ENCODE measurements around the gene MTX1. TPM values are rescaled to one million over a fixed set of nuclear protein-coding genes. Genes with fewer than 3 reads are reported as not detected.
"Not testable (repeated sequence)": the region's sequence is repeated elsewhere in the genome, so short reads cannot be mapped to it uniquely, and the experiment has no call there.

MTX1 gene
- total RNA-seq: 10 to 100 TPM; 31.5 to 31.7 TPM

- H3K36me3 Mint-ChIP-seq: no peaks in the 10 kb centered on the region
- H3K4me1 Mint-ChIP-seq: peaks cover 25% of the 10 kb centered on the region
- H3K27me3 Mint-ChIP-seq: no peaks in the 10 kb centered on the region
- peak within 1 kb of the TSS; percentile 90 for H3K4me3 Mint-ChIP-seq
- no peaks in the 10 kb centered on the region for H3K9me3 Mint-ChIP-seq
- POLR2A ChIA-PET: interaction anchor here (1.1 to 3.7 kb wide), 9 partner anchors 10 to 42 kb away, joined by 3 to 65 read pairs (median 8); partner anchors contain the start of genes KRTCAP2 and TRIM46
- peak; percentile 89 for DNase-seq
- peak within 1 kb of the TSS; percentile 90 for H3K27ac Mint-ChIP-seq
- peak; percentile 74 for ATAC-seq (ENCODE audit: low read depth)
These were observed at the start of gene MTX1 for GRCh38 chr1:155208541-155209311. Gene MTX1 (plus strand): TSS chr1:155208695. CDS start chr1:155208805, 110 bp downstream.

- DNase-seq: no peak
- Mint-ChIP-seq H3K4me1 (no peaks in the 10 kb centered on the region), H3K4me3 (no peak overlapping the region), H3K9me3 (no peaks in the 10 kb centered on the region), H3K27ac (no peak overlapping the region), H3K27me3 (peaks cover 13% of the 10 kb centered on the region), H3K36me3 (no peaks in the 10 kb centered on the region)
- POLR2A ChIA-PET: no interaction called here
- ATAC-seq (ENCODE audit: low read depth): no peak
These were observed 49.5 kb upstream of the MTX1 start for GRCh38 chr1:155158991-155159390.

DNA sequence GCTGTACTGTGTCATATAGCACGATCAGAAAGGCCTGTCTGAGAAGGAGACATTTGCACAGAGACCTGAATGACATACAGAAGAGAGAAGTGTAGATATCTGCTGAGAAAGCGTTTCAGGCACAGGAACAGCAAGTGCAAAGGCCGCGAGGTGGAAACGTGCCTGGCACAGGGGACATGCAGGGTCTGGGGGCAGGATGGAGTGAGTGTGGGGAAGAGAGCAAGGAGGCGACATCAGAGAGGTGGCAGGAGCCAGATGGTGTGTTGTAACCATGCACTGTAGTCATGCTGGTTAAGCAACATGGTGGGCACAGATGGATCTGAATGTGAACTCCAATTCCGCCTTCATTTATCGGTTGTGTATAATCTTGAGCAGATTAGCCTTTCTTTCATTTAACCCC lies 48.4 kb upstream of the MTX1 start:
- DNase-seq (no peak), ATAC-seq (ENCODE audit: low read depth) (no peak)
- POLR2A ChIA-PET: no interaction called here
- Mint-ChIP-seq H3K36me3 (no peaks in the 10 kb centered on the region), H3K9me3 (no peaks in the 10 kb centered on the region), H3K27ac (no peak overlapping the region), H3K4me1 (no peaks in the 10 kb centered on the region), H3K4me3 (no peak overlapping the region), H3K27me3 (peaks cover 7% of the 10 kb centered on the region)

GRCh38 chr1:155162631-155163030 lies 45.9 kb upstream of the MTX1 start:
- H3K4me1 Mint-ChIP-seq: not testable (repeated sequence)

DNA sequence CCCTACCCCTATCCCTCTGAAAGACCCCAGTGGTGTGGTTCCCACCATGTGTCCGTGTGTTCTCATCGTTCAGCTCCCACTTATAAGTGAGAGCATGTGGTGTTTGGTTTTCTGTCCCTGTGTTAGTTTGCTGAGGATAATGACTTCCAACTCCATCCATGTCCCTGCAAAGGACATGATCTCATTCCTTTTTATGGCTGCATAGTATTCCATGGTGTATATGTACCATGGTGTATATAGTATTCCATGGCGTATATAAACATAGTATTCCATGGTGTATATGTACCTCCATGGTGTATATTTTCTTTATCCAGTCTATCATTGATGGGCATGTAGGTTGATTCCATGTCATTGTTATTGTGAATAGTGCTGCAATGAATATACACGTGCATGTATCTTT lies 44.7 kb upstream of the MTX1 start:
- POLR2A ChIA-PET; H3K27ac Mint-ChIP-seq; DNase-seq; ATAC-seq (ENCODE audit: low read depth); H3K4me3 Mint-ChIP-seq; H3K36me3 Mint-ChIP-seq; H3K9me3 Mint-ChIP-seq; H3K27me3 Mint-ChIP-seq: not testable (repeated sequence)
- peaks cover 13% of the 10 kb centered on the region for H3K4me1 Mint-ChIP-seq

More at GRCh38 chr1:155162631-155163030, 45.9 kb upstream of the MTX1 start:
- POLR2A ChIA-PET; H3K27me3 Mint-ChIP-seq; H3K9me3 Mint-ChIP-seq; DNase-seq; H3K4me3 Mint-ChIP-seq; ATAC-seq (ENCODE audit: low read depth); H3K27ac Mint-ChIP-seq; H3K36me3 Mint-ChIP-seq: not testable (repeated sequence)

GRCh38 chr1:155164625-155165024 lies 43.9 kb upstream of the MTX1 start:
- POLR2A ChIA-PET: interaction anchor here (0.6 to 0.7 kb wide), 2 partner anchors 208 to 858 kb away, joined by 3 to 4 read pairs; no protein-coding TSS in a partner anchor
- H3K27ac Mint-ChIP-seq; H3K4me3 Mint-ChIP-seq; H3K27me3 Mint-ChIP-seq; H3K9me3 Mint-ChIP-seq; DNase-seq; ATAC-seq (ENCODE audit: low read depth); H3K36me3 Mint-ChIP-seq: not testable (repeated sequence)
- H3K4me1 Mint-ChIP-seq: peaks cover 13% of the 10 kb centered on the region

DNA sequence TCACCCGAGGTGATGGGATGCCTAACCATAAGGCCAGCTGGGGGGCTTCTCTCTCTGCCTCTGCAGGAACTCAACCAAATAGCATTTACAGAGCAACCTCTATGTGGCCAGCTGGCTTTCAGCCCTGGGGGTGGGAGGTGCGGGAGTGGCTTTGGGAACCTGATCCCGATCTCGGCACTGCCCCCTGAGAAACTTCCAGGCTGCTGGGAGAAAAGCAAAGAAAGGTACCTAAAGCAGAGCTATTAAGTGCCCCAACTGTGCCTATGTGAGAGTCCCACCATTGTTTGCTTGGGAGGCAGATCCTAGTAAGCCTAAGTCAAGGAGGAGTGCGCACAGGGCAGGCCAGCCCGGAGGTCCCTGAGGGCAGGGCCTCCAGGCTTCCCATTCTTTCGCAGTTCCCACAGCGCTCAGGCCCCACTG lies 42.4 kb upstream of the MTX1 start:
- DNase-seq (no peak), ATAC-seq (ENCODE audit: low read depth) (no peak)
- peaks cover 12% of the 10 kb centered on the region for H3K36me3 Mint-ChIP-seq
- H3K27ac Mint-ChIP-seq: no peak overlapping the region
- no peaks in the 10 kb centered on the region for H3K9me3 Mint-ChIP-seq
- POLR2A ChIA-PET: interaction anchor here (1.0 kb wide), 1 partner anchor 75 kb away, joined by 3 read pairs; no protein-coding TSS in a partner anchor
- H3K27me3 Mint-ChIP-seq: no peaks in the 10 kb centered on the region
- H3K4me3 Mint-ChIP-seq: no peak overlapping the region
- H3K4me1 Mint-ChIP-seq: peaks cover 13% of the 10 kb centered on the region

DNA sequence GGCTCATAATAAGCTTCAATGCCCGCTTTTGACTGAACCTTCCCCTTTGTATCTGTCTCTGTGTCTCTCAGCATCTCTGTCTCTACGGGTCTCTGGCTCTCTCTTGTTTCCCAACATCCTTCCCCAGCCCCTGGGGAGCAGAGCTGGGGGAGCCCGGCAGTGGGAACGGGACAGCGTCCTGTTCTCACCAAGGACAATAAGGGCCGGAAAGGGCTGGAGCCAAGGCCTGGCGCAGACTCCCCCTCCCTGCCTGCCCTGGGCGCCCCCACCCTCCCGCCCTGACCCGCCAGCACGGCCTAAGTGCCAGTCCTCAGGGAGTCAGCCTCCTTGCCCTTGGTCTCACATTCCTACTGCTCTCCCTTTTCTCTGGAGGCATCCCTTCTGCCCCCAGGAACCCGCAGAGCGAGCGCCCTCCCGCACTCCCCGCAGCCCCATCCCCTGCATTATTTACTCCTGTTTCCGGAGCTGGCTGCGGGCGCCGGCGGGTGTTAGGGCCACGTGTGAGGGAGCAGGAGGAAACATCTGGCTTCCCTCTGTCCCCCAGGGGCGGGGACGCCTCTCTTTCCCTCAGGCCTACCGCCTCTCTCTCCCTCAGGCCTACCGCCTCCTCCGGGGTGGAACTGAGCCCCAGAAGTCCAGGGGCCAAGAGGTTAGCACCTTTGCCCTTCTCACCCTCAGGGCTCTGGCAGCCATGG lies 41.9 kb upstream of the MTX1 start:
- Mint-ChIP-seq H3K27ac (no peak overlapping the region), H3K9me3 (no peaks in the 10 kb centered on the region), H3K27me3 (no peaks in the 10 kb centered on the region), H3K36me3 (peaks cover 12% of the 10 kb centered on the region), H3K4me1 (peaks cover 13% of the 10 kb centered on the region), H3K4me3 (peak overlapping the region; percentile 63)
- ATAC-seq (ENCODE audit: low read depth) (no peak), DNase-seq (no peak)
- POLR2A ChIA-PET: interaction anchor here (1.0 to 2.9 kb wide), 3 partner anchors 37 to 75 kb away, joined by 3 to 15 read pairs (median 3); no protein-coding TSS in a partner anchor

GRCh38 chr1:155167166-155168104 lies 41.1 kb upstream of the MTX1 start:
- Mint-ChIP-seq H3K4me3 (peak overlapping the region; percentile 63), H3K4me1 (peaks cover 19% of the 10 kb centered on the region), H3K27ac (peak overlapping the region; percentile 54), H3K9me3 (no peaks in the 10 kb centered on the region), H3K36me3 (peaks cover 12% of the 10 kb centered on the region), H3K27me3 (no peaks in the 10 kb centered on the region)
- peak; percentile 76 for ATAC-seq (ENCODE audit: low read depth)
- DNase-seq: peak; percentile 87
- POLR2A ChIA-PET: interaction anchor here (0.9 to 2.9 kb wide), 4 partner anchors 38 to 82 kb away, joined by 3 to 15 read pairs (median 4); no protein-coding TSS in a partner anchor

DNA sequence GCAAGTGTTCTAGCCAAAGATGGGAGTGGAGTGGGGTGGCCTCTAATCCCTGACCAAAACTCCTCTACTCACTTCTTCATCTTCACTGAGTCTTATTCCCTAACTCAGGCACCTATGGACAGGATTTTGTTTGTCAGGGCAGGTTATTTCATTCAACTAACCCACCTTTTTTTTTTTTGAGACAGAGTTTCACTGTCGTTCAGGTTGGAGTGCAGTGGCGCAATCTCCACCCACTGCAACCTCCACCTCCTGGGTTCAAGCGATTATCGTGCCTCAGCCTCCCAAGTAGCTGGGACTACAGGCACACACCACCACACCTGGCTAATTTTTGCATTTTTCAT lies 40.4 kb upstream of the MTX1 start:
- not testable (repeated sequence) for H3K27me3 Mint-ChIP-seq; H3K4me3 Mint-ChIP-seq; DNase-seq; H3K27ac Mint-ChIP-seq; ATAC-seq (ENCODE audit: low read depth); H3K9me3 Mint-ChIP-seq
- POLR2A ChIA-PET: interaction anchor here (0.9 to 2.9 kb wide), 4 partner anchors 39 to 83 kb away, joined by 3 to 15 read pairs (median 4); no protein-coding TSS in a partner anchor
- peaks cover 13% of the 10 kb centered on the region for H3K36me3 Mint-ChIP-seq
- H3K4me1 Mint-ChIP-seq: peaks cover 21% of the 10 kb centered on the region

DNA sequence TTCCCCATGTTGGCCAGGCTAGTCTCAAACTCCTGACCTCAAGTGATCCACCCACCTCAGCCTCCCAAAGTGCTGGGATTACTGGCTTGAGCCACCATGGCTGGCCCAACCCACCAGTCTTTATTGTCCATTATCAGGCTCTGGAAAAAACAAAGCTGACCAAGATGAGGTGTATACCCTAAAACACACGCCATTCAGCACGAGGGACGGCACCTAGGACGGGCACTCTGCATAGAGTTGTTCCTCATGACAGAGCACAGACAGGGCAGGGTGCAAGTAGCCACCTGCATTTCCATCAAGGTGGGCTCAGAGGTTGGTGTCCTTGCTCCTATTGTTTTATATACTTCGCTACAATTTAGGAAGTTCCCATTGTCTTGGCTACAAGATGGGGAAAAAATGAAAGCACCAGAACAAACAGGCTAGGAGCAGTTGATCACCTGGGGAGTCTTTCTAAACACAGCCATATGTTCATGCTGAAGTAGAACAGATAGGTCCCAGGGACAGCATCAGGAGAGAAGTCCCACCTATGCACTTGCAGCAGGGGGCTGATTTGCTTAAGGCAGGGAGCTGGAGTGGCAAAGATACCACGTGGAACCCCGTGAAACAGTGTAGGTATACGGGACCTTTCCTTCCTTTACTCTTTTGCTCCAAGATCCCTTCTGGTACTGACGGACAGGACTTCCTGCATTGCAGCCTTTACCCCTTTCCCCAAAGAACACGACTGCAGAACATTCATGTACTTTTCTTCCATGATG lies 39.9 kb upstream of the MTX1 start:
- Mint-ChIP-seq H3K4me1 (peaks cover 26% of the 10 kb centered on the region), H3K4me3 (no peak overlapping the region), H3K9me3 (no peaks in the 10 kb centered on the region), H3K27me3 (no peaks in the 10 kb centered on the region), H3K27ac (no peak overlapping the region), H3K36me3 (peaks cover 14% of the 10 kb centered on the region)
- POLR2A ChIA-PET: interaction anchor here (1.0 to 2.9 kb wide), 2 partner anchors 77 to 80 kb away, joined by 4 to 15 read pairs; no protein-coding TSS in a partner anchor
- DNase-seq: no peak
- no peak for ATAC-seq (ENCODE audit: low read depth)

DNA sequence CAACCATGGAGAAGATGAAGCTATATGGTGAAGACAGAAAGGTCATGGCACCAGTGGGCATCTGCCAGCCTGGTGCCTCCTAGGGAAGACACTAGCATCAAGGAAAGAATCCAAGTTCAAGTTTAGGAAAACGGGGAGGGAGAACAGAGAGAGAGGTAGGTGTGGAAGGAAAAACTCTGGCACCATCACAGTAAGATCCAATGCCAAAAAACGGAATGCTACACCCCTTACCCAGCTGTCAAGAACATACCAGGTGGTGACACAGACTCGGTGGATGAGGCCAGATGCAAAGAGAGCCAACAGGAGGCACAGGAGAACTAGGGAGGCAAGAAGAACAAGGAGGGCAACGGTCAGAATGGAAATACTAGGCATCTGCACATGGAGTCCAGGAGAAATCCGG lies 39.0 kb upstream of the MTX1 start:
- DNase-seq (no peak), ATAC-seq (ENCODE audit: low read depth) (no peak)
- H3K27me3 Mint-ChIP-seq: no peaks in the 10 kb centered on the region
- POLR2A ChIA-PET: interaction anchor here (2.9 kb wide), 1 partner anchor 78 kb away, joined by 15 read pairs; no protein-coding TSS in a partner anchor
- no peak overlapping the region for H3K27ac Mint-ChIP-seq
- H3K36me3 Mint-ChIP-seq: peaks cover 14% of the 10 kb centered on the region
- no peaks in the 10 kb centered on the region for H3K9me3 Mint-ChIP-seq
- peaks cover 28% of the 10 kb centered on the region for H3K4me1 Mint-ChIP-seq
- no peak overlapping the region for H3K4me3 Mint-ChIP-seq
